Keratinocyte (primary cell): ENCODE measurements around the gene PRM2. TPM values are rescaled to one million over a fixed set of nuclear protein-coding genes. Genes with fewer than 3 reads are reported as not detected.

ENCODE experiments used
- DNase-seq: peaks from one replicate; pipeline ENCODE4 v3.0.0-alpha.2; 2011; ENCODE audit warnings: low read depth, missing footprints, low spot score
- FAIRE-seq: peaks from 2 replicates; lab custom pipeline; 2011; peaks lifted over from hg19 to GRCh38; lab: Jason Lieb, UNC
- H2AFZ ChIP-seq: 2 replicates; pipeline ENCODE4 v1.6.0; 2012; ENCODE audit warnings: low read length, control low read depth, inconsistent platforms; ENCODE audit not compliant: control insufficient read depth
- H3K27ac ChIP-seq: 2 replicates; pipeline ENCODE4 v1.5.1; 2011; ENCODE audit warnings: low read length; ENCODE audit not compliant: control insufficient read depth, insufficient read depth
- H3K27me3 ChIP-seq: 3 replicates; pipeline ENCODE4 v1.6.0; 2011; ENCODE audit warnings: low read length; ENCODE audit not compliant: control insufficient read depth, insufficient read depth; ENCODE audit errors: extremely low read depth
- H3K36me3 ChIP-seq, 2 experiments: 2 replicates in 1 of 2; 3 replicates in 1 of 2; pipeline ENCODE4 v1.5.1; 2011; ENCODE audit warnings: low read length in 2 of 2, mild to moderate bottlenecking in 1 of 2; ENCODE audit not compliant: control insufficient read depth in 2 of 2, insufficient read depth in 2 of 2; ENCODE audit errors: extremely low read depth in 1 of 2
- H3K4me1 ChIP-seq: 3 replicates; pipeline ENCODE4 v1.5.1; 2011; ENCODE audit warnings: low read length; ENCODE audit not compliant: control insufficient read depth, insufficient read depth; ENCODE audit errors: extremely low read depth
- H3K4me2 ChIP-seq: 3 replicates; pipeline ENCODE4 v1.6.0; 2011; ENCODE audit warnings: low read depth, low read length; ENCODE audit not compliant: control insufficient read depth, insufficient read depth; ENCODE audit errors: extremely low read depth
- H3K4me3 ChIP-seq, 3 experiments: fragments of 200-600 bp in 1 of 3; sonication (generic) in 1 of 3; 2 replicates in 2 of 3; 3 replicates in 1 of 3; pipeline ENCODE4 v1.5.1; 2011 to 2016; ENCODE audit warnings: low read length in 3 of 3, mild to moderate bottlenecking in 3 of 3, control low read depth in 2 of 3, inconsistent platforms in 1 of 3, low read depth in 1 of 3, mixed read lengths in 1 of 3, mixed run types in 1 of 3, moderate library complexity in 1 of 3; ENCODE audit not compliant: control insufficient read depth in 2 of 3, insufficient read depth in 2 of 3; ENCODE audit errors: extremely low read depth in 1 of 3
- H3K79me2 ChIP-seq: 2 replicates; pipeline ENCODE4 v1.6.0; 2012; ENCODE audit warnings: low read length; ENCODE audit not compliant: control insufficient read depth, insufficient read depth
- H3K9ac ChIP-seq: 3 replicates; pipeline ENCODE4 v1.6.0; 2011; ENCODE audit warnings: low read length; ENCODE audit not compliant: control insufficient read depth, insufficient read depth; ENCODE audit errors: extremely low read depth
- H3K9me1 ChIP-seq: 3 replicates; pipeline ENCODE4 v1.6.0; 2011; ENCODE audit warnings: low read length; ENCODE audit not compliant: control insufficient read depth, insufficient read depth; ENCODE audit errors: extremely low read depth
- H3K9me3 ChIP-seq: 2 replicates; pipeline ENCODE4 v1.5.1; 2012; ENCODE audit warnings: low read depth, low read length; ENCODE audit not compliant: control insufficient read depth
- H4K20me1 ChIP-seq: 3 replicates; pipeline ENCODE4 v1.6.0; 2011; ENCODE audit warnings: low read length; ENCODE audit not compliant: control insufficient read depth, insufficient read depth; ENCODE audit errors: extremely low read depth
- EZH2 ChIP-seq: IDR thresholded peaks from one replicate; pipeline ENCODE4 v1.6.1; 2012; ENCODE audit warnings: inconsistent platforms, mild to moderate bottlenecking, low read length, moderate library complexity
- dilution Hi-C: fragments of 300-500 bp; cut with MboI; formaldehyde crosslinking; loops from one replicate; pipeline ENCODE4 v1.7.0; 2020; ENCODE audit warnings: low sequenced_read_pairs; ENCODE audit not compliant: extremely low pct_ligation_motif_present
- polyA plus RNA-seq, 5 experiments: library from polyadenylated mRNA; depleted of rRNA in 3 of 5; stranded (reverse) in 3 of 5; stranded (forward) in 1 of 5; unstranded in 1 of 5; fragments of >200 nt; gene quantifications; 1 replicate in 1 of 5; 2 replicates in 3 of 5; 3 replicates in 1 of 5; pipeline versions ENCODE4 v1.2.1 to v1.2.3, GENCODE V29; 2011 to 2012; ENCODE audit warnings: missing spikeins in 2 of 5, low read depth in 1 of 5, low replicate concordance in 1 of 5
- TF ChIP-seq, protein P1 (sequence below), 3 experiments: IDR thresholded peaks in 1 of 3; conservative IDR thresholded peaks in 1 of 3; optimal IDR thresholded peaks in 1 of 3; 2 replicates in 2 of 3; 3 replicates in 1 of 3; pipeline versions ENCODE3 to v1.5.1; 2011; ENCODE audit warnings: low read length in 3 of 3, mild to moderate bottlenecking in 3 of 3, moderate library complexity in 2 of 3, control low read depth in 1 of 3, inconsistent platforms in 1 of 3; ENCODE audit not compliant: insufficient read depth in 2 of 3; ENCODE audit errors: extremely low read depth in 1 of 3

PRM2 gene
- polyA plus RNA-seq, 1 donor (not counting 4 experiments of a cell fraction or from before 2014, with no cell fraction given) = not detected

DNA sequence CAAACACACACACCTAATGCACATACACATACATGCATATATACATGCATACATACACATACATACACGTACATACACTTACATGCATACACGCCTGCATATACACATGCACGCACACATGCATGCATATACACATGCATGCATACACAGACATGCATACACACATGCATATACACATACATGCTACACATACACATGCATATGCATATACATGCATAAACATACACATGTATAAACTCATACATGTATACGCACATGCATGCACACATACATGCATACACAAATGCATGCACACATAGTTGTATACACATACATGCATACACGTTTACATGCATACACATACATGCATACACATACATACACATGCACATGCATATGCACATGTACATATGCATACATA lies 45.4 kb upstream of the PRM2 start:
- no peak overlapping the region for H3K9ac ChIP-seq
- no peaks in the 10 kb centered on the region for H3K9me3 ChIP-seq
- no peaks in the 10 kb centered on the region for H3K9me1 ChIP-seq
- H3K4me3 ChIP-seq = no peak overlapping the region
- DNase-seq (no peak), FAIRE-seq (no peak)
- dilution Hi-C loops = no loop called here
- H2AFZ ChIP-seq = no peak overlapping the region
- no peak overlapping the region for H3K4me2 ChIP-seq
- no peaks in the 10 kb centered on the region for H3K79me2 ChIP-seq
- H3K27ac ChIP-seq = no peak overlapping the region
- no peaks in the 10 kb centered on the region for H3K36me3 ChIP-seq
- TF ChIP-seq, protein P1, sequence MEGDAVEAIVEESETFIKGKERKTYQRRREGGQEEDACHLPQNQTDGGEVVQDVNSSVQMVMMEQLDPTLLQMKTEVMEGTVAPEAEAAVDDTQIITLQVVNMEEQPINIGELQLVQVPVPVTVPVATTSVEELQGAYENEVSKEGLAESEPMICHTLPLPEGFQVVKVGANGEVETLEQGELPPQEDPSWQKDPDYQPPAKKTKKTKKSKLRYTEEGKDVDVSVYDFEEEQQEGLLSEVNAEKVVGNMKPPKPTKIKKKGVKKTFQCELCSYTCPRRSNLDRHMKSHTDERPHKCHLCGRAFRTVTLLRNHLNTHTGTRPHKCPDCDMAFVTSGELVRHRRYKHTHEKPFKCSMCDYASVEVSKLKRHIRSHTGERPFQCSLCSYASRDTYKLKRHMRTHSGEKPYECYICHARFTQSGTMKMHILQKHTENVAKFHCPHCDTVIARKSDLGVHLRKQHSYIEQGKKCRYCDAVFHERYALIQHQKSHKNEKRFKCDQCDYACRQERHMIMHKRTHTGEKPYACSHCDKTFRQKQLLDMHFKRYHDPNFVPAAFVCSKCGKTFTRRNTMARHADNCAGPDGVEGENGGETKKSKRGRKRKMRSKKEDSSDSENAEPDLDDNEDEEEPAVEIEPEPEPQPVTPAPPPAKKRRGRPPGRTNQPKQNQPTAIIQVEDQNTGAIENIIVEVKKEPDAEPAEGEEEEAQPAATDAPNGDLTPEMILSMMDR (optimal IDR thresholded peaks at IDR 0.05 in 1 of 3, IDR thresholded peaks at IDR 0.05 in 1 of 3, conservative IDR thresholded peaks at IDR 0.05 in 1 of 3; ENCODE audit: extremely low read depth in 1 of 3, insufficient read depth in 2 of 3, low read length in 3 of 3) = no peak
- no peak for TF ChIP-seq EZH2
- H3K4me1 ChIP-seq = no peaks in the 10 kb centered on the region
- H3K27me3 ChIP-seq = no peaks in the 10 kb centered on the region
- no peaks in the 10 kb centered on the region for H4K20me1 ChIP-seq

DNA sequence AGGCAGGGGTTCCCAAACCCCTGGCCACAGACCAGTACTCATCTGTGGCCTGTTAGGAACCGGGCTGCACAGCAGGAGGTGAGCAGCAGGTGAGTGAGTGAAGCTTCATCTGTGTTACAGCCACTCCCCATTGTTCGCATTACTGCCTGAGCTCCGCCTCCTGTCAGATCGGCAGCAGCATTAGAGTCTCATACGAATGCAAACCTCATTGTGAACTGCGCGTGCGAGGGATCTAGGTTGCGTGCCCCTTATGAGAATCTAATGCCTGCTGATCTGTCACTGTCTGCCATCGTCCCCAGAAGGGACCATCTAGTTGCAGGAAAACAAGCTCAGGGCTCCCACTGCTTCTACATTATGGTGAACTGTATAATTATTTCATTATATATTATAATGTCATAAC lies 43.9 kb upstream of the PRM2 start:
- Histone ChIP-seq H3K9me1 (no peaks in the 10 kb centered on the region), H3K4me2 (no peak overlapping the region), H3K27ac (no peak overlapping the region), H3K79me2 (no peaks in the 10 kb centered on the region), H3K4me1 (no peaks in the 10 kb centered on the region), H3K9me3 (no peaks in the 10 kb centered on the region), H2AFZ (no peak overlapping the region), H3K4me3 (no peak overlapping the region), H3K36me3 (no peaks in the 10 kb centered on the region), H3K9ac (no peak overlapping the region), H4K20me1 (no peaks in the 10 kb centered on the region), H3K27me3 (no peaks in the 10 kb centered on the region)
- DNase-seq (no peak), FAIRE-seq (no peak)
- dilution Hi-C loops = no loop called here
- TF ChIP-seq EZH2 = no peak
- TF ChIP-seq, protein P1 (optimal IDR thresholded peaks at IDR 0.05 in 1 of 3, IDR thresholded peaks at IDR 0.05 in 1 of 3, conservative IDR thresholded peaks at IDR 0.05 in 1 of 3; ENCODE audit: extremely low read depth in 1 of 3, insufficient read depth in 2 of 3, low read length in 3 of 3) = no peak
